GM18526 (cell line): Measurements from ENCODE around the gene ARNT2.

Source experiments
- POLR2A ChIP-seq: IDR thresholded peaks from 3 replicates; pipeline ENCODE4 v1.6.1; 2011; ENCODE audit not compliant: insufficient read length; ENCODE audit errors: extremely low read depth

The ARNT2 gene

GRCh38 chr15:80504931-80505330, 100.7 kb downstream of the ARNT2 start:
- no peak for TF ChIP-seq POLR2A

- no peak for TF ChIP-seq POLR2A
Measured at GRCh38 chr15:80506286-80506893, 102.2 kb downstream of the ARNT2 start.

DNA sequence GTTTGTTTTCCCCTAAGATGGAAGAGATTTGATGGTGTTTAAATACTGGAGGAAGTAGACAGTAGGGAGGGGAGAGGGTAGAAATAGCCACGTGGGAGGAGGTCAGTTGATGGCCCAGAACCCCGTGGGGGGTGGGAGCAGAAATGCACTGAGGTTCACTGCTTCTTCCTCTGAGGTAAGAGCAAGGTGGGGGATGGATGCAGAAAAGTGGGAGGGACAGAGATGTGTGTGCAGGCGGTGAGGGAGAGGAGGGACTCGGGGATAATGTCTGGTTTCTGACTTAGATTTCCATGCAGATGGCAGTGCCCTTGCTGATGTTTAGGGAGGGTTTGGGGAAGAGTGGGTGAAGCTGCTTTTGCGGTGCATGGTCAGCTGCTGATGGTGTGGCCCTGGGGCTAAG, 102.9 kb downstream of the ARNT2 start:
- TF ChIP-seq POLR2A = no peak

- no peak for TF ChIP-seq POLR2A
Measured at GRCh38 chr15:80507638-80508316, 103.6 kb downstream of the ARNT2 start.

DNA sequence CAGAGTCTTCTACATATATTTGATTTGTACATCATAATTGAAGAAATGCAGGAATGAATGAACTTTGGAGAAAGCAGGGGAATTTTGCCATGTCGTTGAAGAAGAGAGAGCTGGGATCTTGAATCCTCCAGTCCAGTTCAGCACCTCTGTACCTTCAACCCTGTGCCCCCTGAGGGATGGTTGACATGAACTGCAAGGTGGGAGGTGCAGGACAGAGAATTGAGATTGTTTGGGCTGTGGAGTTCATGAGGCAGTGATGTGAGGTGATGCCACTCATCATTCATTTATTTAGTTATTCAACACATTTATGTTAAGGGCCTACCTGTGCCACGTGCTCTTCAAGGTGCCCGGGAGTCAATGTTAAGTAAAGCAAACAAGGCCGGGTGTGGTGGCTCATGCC, 104.6 kb downstream of the ARNT2 start:
- no peak for TF ChIP-seq POLR2A

GRCh38 chr15:80509800-80510199, 105.6 kb downstream of the ARNT2 start:
- TF ChIP-seq POLR2A = no peak

DNA sequence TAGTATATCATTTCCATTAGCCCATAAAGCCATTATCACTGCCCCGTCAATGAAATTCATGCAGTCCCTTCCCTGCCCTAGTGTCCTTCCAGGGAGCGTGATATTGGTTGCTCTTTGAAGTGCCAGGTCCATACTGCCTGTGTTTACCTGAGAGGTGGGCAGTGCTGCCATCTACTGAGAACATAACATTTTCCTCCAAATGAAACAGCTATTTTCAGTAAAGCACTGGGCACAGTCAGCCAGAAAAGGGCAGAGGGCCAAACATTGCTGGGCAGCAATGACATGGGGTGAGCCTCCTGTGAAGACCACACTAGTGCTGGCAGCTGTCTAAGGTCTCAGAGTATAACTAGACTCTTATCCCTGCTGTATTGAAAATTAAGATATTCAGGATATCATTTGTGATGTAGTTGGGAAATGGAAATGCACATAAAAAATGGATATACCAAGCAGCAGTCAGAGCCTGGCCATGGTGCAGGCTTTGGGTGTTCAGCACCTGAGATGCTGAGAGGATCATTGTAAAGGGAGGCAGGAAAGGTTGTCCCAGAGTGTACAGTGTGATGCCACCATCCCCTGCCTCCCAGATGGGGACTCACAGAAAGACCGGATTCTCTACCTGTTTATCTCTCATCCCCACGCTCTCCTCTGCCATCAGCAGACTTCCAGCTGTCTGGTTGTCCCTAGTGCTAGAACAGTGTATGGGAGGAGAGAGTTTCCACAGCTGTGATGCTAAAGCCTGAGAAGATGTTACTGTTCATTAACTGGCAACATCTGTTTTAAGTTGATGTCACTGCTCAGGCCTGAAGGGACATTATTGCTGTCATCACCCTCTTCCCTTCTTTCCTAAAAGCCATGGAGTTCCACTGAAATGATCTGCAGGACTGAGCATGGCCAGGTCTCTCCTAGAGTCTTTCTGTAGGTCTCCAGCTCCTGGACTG, 108.8 kb downstream of the ARNT2 start:
- TF ChIP-seq POLR2A = no peak

- TF ChIP-seq POLR2A = no peak
Measured at GRCh38 chr15:80514071-80514780, 110.0 kb downstream of the ARNT2 start.

- TF ChIP-seq POLR2A = no peak
Measured at GRCh38 chr15:80517290-80517689, 113.1 kb downstream of the ARNT2 start.

DNA sequence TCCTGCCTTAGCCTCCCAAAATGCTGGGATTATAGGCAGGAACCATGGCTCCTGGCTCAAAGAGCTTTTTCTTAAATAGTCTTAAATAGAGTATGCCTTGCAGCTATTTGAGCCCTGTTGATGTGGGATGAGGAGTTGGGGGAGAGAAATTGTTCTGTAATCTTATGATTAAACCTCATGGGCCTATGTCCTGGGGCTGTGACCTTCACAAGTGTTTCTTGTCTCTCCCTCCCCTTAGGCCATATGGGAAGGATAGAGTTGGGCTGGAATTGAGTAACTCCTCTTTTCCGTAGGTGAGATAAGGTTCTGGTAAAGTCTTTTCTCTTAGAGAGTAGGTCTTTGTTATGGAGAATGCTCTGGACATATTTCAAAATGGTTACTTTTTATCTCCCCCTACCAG, 114.3 kb downstream of the ARNT2 start:
- TF ChIP-seq POLR2A = no peak

DNA sequence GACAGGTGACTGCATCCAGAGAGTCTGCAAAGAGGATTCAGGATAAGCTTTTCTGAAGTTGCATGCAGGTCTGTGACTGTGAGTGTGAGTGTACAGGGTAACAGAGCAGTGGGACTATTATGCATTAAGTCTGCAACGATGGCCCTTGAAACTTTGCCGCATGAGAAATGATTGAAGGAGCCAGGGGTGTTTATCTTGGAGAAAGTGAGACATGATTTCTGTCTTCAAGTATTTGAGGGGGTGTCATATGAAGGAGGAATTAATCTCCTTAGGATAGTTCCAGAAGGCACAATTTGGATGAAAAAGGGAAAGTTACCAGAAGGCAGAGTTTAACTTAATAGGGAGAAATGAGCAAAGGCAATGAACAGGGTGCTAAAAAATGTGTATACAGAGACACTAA, 119.6 kb downstream of the ARNT2 start:
- no peak for TF ChIP-seq POLR2A

- no peak for TF ChIP-seq POLR2A
Measured at GRCh38 chr15:80525853-80526252, 121.7 kb downstream of the ARNT2 start.

DNA sequence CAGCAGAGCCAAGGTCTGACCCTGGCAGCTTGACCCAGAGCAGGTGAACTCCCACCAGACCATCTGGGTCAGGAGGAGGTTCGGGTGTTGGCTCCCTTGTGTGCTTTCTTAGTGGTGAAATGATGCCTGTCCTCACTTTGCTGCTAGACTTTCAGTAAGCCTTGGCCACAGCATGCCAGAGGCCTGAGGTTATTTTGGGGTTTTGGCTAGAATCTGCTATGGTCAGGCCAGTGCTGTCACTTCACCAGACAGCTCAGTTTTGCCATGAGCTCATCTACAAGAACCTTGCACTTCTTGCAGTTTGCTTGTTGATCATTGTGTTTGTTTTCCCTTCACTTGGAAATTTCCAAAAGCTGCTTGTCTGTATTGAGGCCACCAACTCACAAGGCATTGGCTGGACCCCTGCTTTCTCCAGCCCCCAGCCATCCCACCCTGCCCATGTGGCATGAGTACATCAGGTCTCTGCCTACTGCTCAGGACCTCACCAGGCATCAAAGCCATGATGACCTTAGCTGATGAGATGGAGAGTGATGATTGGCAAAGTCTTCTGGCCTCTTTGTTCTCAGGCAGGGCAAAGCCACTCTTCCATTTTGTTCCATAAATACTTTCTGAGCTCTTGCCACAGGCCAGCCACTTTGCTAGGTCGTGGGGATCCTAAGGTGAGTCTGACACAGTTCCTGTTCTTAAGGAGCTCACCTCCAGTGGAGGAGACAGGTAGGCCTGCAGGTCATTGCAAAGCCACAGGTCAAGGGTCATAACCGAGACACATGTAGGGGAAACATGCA, 122.6 kb downstream of the ARNT2 start:
- TF ChIP-seq POLR2A = no peak

- no peak for TF ChIP-seq POLR2A
Measured at GRCh38 chr15:80527406-80527805, 123.2 kb downstream of the ARNT2 start.

- TF ChIP-seq POLR2A = no peak
Measured at GRCh38 chr15:80527961-80528360, 123.8 kb downstream of the ARNT2 start.
